Measurements from ENCODE around the gene TSGA10.
"Not testable (repeated sequence)": the region's sequence is repeated elsewhere in the genome, so short reads cannot be mapped to it uniquely, and the experiment has no call there.

TSGA10 gene, protein sequence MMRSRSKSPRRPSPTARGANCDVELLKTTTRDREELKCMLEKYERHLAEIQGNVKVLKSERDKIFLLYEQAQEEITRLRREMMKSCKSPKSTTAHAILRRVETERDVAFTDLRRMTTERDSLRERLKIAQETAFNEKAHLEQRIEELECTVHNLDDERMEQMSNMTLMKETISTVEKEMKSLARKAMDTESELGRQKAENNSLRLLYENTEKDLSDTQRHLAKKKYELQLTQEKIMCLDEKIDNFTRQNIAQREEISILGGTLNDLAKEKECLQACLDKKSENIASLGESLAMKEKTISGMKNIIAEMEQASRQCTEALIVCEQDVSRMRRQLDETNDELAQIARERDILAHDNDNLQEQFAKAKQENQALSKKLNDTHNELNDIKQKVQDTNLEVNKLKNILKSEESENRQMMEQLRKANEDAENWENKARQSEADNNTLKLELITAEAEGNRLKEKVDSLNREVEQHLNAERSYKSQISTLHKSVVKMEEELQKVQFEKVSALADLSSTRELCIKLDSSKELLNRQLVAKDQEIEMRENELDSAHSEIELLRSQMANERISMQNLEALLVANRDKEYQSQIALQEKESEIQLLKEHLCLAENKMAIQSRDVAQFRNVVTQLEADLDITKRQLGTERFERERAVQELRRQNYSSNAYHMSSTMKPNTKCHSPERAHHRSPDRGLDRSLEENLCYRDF

DNA sequence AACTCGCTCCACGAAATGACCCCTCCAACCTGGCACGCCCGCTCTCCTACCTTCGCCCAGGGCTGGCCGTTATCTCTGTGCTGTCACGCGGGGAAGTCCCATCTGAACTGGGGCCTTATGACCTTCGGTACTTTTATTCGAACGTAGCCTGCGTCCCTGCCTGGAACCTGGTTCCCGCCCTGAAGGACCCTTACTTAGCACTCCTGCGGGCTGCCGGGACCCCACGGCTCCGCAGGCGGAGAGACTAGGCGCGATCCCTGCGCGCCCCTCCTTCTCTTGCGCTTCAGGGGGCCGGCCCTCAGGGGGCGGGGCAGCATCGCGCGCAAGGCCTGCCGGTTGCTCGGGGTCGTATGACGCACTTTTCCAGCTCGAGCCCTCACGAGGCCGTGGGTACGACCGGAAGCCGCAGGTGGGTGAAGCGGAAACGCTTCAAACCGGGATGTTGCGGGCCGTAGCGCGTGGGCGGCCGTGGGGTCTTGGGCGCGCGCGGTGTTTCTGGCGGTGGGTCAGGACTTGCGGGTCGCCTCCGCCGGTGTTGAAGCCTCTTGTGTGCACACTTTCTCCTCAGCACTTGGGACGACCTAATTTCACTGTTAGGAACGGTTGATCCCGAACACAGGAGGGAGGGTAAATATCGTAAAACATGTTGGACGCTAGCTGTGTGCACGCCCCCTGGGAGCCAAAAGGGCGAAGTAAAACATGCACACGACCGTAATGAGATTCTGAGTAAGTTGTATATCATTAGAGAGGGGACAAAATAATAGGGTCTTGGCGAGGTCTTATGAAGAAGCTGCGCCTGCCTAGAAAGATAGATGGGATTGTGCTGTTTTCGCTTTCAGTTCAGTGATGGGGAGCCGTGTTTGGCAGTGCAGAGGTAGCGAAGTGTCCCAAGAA lies at the start of gene TSGA10, which contains the start of gene LIPT1:
Gene TSGA10 (minus strand): TSS at position 300 of the 894 bp plus-strand sequence. CDS start 45,503 bp downstream, outside the sequence.
Gene LIPT1 (plus strand): TSS at position 325 of the 894 bp plus-strand sequence. CDS start 6,991 bp downstream, outside the sequence.
- DNase-seq, result peak; percentile 85

DNA sequence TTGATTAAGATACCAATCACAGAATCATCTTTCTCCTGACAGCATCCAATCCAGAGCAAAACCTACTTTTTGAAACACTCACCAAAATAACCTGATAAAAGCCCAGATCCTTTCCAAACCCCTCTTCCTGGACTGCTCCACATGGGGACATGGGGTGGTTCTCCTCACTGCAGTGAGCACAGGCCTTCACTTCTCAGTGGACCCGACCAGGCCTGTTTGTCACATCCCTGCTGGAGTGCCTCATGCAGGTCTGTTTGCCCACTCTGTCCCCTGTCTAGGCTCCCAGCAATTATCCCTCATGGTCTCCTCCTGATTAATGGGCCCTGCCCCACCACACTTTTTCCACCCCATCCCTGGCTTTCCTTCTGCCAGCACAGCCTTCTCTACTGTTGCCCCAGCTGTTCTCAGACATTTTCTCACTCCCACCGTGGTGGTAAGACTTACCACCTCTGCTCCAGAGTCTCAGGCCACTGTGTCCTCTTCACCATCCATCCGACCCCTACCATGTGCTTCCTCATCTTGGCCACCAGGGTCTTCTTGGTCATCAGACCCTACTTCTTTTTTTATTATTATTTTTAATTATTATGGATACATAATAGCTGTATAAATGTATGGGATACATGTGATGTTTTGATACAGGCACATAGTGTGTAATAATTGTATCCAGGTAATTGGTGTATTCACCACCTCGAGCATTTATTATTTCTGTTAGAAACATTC lies 47.4 kb upstream of the TSGA10 start:
- no peak for DNase-seq

DNA sequence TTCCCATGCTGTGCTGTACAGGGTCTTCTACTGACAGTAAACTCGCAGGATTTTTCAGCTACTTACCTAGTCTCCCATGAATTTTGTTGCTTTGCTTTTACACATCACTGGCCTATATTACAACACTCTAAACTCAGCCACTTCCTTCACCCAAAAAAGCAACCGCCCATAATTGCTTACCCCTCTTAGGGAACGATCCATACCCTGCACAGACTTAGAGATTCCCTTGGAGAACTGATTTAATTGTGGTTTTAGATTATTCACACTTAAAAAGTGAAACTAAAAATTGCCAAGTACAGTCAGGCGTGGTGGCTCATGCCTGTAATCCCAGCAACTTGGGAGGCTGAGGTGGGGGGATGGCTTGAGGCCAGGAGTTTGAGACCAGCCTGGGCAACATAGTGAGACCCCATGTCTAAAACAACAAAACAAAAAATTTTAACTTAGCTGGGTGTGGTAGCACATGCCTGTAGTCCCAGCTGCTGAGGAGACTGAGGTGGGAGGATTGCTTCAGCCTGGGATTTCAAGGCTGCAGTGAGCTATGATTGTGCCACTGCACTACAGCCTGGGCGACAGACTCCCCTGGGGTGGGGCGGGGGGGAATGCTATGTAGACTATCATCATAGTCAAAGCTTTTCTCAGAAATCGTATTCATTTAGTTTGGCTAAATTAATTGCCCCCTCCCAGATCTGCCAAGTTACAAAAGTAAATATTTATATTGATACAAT lies 45.5 kb upstream of the TSGA10 start:
- peak; percentile 29 for DNase-seq

DNA sequence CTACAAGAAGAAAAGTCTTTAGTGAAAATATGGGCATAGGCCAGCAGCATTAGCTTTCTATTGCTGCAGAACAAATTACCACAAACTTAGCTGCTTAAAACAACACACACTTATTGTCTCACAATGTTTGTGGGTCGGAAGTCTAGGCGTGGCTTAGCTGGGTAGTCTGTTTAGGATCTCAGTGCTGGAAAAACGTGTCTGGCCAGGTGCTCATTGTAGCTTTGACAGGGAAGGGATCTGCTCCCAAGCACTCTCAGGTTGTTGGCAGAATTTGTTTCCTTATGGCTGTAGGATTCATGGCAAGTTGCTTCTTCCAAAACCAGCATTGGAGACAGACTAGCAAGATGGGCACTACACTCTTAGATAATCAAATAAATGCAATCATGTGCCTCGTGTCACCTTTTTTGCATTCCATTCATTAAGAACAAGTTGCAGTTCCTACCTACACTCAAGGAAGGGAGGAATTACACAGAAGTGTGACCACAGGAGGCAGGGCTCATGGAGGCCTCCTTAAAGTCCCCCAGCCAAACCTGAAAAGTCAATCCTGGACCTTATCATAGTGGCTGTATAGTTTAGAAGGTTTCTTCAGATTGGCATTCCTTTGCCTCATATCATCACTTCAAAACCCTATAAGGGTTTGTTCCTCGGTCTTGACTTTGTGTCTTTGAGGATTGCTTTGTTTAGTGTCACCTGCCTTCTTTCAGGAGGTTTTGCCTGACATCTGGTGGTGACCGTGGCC lies 43.5 kb upstream of the TSGA10 start:
- DNase-seq, result no peak

DNA sequence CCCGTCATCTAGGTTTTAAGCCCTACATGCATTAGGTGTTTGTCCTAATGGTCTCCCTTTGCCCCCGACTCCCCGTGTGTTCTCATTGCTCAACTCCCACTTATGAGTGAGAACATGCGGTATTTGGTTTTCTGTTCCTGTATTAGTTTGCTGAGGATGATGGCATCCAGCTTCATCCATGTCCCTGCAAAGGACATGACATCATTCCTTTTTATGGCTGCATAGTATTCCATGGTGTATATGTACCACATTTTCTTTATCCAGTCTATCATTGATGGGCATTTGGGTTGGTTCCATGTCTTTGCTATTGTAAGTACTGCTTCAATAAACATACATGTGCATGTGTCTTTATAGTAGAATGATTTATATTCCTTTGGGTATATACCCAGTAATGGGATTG lies 37.6 kb upstream of the TSGA10 start:
- DNase-seq, result not testable (repeated sequence)

DNA sequence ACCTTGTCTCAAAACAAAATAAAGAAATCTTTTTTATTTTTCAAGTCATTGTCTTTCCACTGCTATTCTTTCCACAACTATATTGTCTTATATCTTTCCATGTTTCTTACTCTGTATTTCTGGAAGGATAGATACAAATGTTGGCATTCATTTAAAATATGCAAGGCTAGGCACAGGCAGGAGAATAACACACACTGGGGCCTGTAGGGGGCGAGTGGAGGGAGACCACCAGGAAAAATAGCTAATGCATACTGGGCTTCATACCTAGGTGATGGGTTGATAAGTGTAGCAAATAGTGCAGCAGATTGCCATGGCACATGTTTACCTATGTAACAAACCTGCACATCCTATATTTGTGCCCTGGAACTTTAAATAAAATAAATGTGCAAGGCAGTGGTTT lies 35.8 kb upstream of the TSGA10 start:
- DNase-seq, result no peak

DNA sequence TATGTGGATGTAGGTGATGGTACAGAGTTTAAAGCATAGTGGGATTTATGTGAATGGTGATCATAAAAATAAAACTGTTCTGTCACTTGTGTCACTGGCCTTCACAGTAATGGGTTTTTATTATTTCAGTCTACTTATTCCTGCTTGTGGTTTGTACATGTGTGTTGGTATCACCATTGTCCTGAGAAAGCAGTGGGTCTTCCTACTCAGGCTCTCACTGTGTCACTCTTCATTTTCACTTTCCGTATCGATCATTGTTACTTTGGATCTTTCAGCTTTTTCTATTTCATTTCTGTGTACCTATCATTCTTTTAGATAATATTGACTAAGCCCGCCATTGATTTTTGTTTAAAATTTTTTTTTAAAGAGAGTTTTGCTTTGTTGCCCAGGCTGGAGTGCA lies 33.6 kb upstream of the TSGA10 start:
- DNase-seq, result no peak

DNA sequence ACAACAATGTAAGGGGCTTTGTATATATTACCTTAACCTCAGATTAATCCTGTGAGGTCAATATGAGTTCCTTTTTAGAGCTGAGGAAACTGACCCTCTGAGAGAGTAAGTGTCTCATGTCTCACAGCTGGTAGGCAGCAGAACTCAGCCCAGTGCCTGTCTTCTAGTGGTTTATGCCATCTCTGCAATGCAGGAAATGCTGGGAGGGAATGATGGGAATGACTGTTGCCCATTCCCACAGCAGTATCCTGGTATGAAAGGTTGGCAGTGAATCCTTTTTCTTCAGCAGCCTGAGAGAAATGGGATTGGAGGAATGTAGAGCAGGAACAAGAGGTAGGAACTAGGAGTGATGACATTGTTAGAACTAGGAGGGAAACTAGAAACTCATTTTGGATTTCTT lies 32.3 kb upstream of the TSGA10 start:
- no peak for DNase-seq

DNA sequence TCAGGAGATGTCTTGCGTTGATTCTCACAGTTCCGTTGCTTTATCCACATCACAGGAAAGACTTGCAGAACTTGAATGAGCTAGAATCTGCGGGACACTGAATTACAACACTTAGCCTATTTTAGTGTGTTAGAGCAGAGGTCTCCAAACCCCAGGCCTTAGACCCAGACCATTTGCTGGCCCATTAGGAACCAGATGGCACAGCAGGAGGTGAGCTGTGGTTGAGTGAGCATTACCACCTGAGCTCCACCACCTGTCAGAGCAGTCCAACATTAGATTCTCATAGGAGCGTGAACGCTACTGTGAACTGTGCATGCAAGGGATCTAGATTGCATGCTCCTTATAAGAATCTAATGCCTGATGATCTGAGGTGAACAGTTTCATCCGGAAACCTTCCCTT lies 30.1 kb upstream of the TSGA10 start:
- no peak for DNase-seq

DNA sequence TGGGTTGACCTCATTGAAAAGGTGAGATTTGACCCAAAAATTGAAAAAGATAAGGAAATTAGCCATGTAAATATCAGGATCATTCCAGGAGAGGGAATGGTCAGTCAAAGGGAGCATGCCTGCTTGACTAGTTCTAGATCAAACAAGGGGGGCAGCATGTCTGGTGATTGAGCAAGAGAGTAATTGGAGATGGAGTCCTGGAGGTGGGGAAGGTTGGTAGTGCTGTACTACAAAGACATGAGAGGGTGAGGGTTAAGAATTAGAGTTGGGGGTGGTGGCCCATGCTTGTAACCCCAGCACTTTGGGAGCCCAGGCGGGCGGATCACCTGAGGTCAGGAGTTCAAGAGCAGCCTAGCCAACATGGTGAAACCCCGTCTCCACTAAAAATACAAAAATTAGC lies 28.3 kb upstream of the TSGA10 start:
- DNase-seq, result no peak

DNA sequence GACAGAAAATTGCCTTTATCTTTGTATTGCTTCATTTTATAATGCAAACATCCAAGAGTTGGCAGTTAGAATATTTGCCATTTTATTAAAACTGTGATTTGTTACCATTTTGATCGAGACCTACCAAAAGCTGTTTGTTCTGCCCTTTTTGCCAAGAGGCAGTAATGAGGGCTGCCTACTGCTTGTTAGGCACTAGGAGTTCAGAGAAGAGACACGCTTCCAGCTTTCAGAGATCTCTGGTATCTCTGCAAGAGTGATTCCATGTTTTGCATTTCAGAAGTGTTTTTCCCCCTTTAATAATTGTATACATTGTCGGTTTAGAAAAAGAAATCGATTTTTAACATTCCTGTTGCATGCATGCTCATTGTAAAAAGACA lies 26.9 kb upstream of the TSGA10 start:
- peak; percentile 9 for DNase-seq

DNA sequence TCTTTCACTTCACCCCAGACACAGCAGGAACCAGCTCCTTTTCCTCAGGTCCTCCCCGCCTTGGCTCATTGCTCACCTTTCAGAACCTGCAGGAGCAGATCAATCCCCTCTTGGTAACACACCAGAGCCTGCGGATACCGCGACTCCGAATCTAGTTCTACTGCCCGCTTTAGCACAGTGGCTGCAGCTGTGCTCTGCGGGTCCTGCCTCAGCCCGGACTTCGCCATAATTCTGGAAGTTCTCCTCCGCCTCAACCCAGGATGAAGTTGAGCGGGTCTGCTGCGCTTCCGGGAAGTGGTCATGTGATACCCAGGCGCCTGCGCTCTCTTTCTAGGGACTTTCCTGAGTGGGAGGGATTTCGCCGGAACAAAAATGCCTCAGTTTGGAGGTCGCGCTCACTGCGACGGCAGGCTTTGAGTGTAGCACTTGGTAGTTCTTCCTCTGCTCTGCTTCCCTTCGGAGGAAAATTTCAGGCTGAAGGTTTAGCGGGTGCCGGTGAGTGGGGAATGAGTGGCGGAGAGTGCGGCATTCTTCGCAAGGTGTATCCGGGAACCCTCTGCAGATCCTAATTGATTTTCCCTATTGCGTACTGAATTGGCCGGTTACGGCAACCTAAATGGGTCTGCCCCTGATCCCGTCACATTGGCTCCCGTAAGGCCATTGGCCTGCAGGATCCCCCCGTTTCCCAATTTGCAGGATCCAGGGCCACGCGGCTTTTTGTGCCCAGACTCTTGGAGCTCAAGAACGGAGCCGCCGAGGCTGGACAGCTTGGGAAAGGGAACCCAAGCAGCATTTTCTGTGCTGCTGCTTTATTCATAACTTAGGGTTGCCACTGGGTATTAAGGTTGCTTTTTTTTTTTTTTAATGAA lies 26.2 kb upstream of the TSGA10 start, which contains the start of the genes MITD1 and MRPL30:
Gene MITD1 (minus strand): TSS at position 304 of the 869 bp plus-strand sequence. CDS start 77 bp downstream, at position 227.
Gene MRPL30 (plus strand): TSS at position 430 of the 869 bp plus-strand sequence. CDS start 5,020 bp downstream, outside the sequence.
- peak; percentile 97 for DNase-seq

DNA sequence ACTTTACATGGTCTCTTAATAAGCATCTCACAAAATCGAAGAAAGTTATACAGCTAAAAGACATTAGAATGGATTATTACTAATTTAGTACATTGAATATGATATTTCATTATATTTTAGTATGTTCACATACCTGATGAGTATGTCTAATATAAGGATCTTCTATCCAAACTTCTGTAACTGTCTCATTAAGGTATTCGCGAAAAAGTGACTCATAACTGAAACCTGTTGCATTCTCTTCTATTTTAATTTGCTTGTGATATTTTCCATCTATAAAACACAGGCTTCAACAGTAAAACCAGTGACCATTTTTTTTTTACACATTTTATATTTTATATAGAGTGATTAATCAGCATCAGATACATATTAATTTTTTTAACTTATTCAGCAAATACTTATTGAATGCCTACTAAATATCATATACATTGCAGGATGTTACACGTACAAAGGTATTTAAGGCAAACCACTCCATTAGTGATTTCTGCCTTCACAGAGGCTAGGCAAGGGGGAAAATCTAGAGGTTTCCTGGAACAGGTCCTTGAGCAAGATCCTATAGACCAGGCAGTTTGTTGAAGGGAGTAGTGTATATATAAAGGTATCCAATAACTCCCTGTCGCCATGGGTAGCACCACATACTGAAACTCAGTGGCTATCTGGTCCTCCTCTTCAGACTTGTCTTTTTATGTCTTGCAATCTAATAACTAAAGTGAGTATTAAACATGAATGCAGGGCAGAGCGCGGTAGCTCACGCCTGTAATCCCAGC lies 16.8 kb upstream of the TSGA10 start:
- no peak for DNase-seq

DNA sequence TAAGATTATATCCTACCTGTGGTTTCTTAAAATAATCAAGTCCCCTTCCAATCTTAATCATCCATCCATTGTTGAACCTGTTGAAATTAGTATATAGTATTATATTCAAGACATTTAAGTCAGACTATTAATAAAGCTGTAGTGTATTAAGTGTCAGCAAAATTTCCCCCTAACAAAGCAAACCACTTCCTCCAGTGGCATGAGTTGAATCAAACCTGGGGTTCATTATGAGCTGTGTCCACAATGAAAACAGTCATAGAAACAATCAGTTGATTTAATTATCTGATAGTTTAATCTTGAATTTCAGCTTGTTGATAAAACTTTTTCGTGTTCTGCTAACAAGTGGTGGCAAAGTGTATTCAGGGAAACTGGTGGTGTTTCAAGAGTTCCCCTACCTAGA lies 14.8 kb upstream of the TSGA10 start:
- no peak for DNase-seq

DNA sequence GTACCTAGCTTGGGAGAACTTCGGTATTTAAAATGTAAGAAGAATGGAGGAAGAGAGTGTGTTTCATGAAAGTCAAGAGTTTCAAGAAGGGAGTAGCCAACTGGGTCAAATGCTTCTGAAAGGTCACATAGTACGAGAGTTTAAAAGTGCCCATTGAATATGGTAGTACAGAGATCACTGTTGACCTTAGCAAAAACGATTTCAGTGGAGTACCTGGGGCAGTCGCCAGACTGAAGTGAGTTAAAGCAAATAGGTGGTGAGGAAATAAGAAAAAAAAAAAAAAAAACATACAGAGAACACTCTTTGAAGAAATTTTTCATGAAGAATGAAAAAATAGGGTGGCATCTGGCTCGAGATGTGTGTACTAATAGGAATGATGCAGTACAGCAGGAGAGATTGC lies 11.5 kb upstream of the TSGA10 start:
- no peak for DNase-seq

DNA sequence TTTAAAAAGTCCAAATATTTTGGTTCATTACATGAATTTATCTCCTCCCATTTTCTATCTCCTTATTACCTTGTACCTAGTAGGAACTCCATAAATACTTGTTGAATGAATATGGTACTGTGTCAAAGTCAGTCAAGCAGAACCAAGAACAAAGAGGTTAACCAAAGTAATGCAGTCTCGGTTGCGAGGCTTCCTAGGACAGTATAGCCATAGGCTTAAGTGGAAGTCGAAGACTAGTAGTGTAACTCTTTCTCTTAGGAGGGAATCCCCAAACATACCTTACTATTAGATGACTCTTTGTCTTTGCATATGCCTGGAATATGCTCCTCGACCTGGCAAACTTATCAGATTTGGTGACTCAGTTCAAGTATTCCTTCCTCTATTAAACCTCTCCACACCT lies 4.9 kb upstream of the TSGA10 start:
- no peak for DNase-seq

DNA sequence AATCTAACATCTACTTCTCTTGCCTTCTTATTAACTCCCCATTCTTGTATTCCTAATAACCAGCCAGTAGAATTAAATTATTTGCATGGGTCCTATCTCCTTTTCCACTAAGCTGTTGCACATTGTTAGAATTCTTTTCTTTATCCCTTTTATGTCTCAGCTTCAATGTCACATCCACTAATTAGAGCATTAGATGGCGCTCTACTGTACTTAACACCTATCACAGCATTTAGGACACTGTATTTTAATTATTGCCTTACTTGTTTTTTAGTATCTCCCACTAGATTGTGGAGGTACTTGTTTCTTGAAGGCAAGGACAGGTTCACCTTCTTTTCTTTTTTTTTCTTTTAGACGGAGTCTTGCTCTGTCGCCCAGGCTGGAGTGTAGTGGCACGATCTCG lies 3.9 kb upstream of the TSGA10 start:
- DNase-seq, result no peak

DNA sequence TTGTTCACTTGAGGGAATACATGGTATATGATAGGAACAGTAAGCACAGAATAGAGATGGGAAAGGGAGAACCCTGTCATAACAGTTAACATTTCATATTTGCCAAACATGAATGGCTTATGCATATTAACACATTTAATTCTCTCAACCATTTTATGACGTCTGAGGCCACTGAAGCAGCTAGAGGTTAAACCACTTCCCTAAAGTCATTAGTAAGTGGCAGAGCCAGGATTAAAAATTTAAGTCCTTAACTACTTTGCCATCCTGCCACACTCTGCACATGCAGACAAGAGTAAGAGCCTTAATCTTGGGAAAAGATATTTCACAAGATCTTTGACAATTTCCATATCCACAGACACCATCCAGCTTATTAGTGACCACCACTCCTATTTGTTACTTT lies 2.1 kb upstream of the TSGA10 start:
- DNase-seq, result no peak
